ENCODE results near the gene TKT.
"Not testable (repeated sequence)": the region's sequence is repeated elsewhere in the genome, so short reads cannot be mapped to it uniquely, and the experiment has no call there.

Gene TKT, protein sequence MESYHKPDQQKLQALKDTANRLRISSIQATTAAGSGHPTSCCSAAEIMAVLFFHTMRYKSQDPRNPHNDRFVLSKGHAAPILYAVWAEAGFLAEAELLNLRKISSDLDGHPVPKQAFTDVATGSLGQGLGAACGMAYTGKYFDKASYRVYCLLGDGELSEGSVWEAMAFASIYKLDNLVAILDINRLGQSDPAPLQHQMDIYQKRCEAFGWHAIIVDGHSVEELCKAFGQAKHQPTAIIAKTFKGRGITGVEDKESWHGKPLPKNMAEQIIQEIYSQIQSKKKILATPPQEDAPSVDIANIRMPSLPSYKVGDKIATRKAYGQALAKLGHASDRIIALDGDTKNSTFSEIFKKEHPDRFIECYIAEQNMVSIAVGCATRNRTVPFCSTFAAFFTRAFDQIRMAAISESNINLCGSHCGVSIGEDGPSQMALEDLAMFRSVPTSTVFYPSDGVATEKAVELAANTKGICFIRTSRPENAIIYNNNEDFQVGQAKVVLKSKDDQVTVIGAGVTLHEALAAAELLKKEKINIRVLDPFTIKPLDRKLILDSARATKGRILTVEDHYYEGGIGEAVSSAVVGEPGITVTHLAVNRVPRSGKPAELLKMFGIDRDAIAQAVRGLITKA

GRCh38 chr3:53255775-53256703 is at the start of gene TKT:
Gene TKT, minus strand, starts transcription at chr3:53256022. Its CDS starts 80 bp downstream, at chr3:53255942.
- DNase-seq (ENCODE audit: low spot score): peak; percentile 90

- DNase-seq (ENCODE audit: low spot score): no peak
These were observed 48.1 kb upstream of the TKT start for GRCh38 chr3:53303957-53304356.

DNA sequence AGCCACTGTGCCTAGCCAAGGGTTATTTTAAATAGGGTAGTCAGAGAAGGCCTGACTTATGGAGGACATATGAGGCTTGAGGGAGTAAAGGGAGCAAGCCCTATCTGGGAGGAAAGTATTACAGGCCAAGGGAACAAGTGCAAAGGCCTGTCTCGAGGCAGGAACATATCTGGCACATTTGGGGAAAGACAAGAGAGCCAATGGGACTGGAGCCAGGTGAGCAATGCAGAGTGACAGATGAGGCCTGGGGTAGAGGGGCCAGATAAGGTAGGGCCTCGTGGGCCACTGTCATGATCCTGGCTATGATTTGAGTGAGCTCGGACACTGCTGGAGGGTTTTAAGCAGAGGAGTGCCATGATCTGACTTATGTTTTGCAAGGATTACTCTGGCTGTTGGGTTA is 47.7 kb upstream of the TKT start:
- no peak for DNase-seq (ENCODE audit: low spot score)

- no peak for DNase-seq (ENCODE audit: low spot score)
These were observed 45.0 kb upstream of the TKT start for GRCh38 chr3:53300826-53301225.

DNA sequence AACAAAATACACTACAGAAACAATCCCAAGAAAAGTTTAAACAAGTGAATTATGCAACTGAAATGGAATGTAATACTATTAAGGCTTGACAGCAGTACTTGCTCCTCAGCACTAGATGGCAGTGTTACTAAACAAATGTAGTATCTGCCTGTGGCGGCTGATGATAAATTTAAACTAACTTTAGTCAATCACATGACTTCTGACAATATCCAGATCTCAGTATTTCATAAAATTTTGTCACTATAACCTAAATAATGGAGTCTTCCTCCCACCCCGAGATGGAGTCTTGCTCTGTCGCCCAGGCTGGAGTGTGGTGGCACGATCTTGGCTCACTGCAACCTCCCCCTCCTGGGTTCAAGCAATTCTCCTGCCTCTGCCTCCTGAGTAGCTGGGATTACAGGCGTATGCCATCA is 43.8 kb upstream of the TKT start:
- peak; percentile 72 for DNase-seq (ENCODE audit: low spot score)

- DNase-seq (ENCODE audit: low spot score): no peak
These were observed 39.6 kb upstream of the TKT start for GRCh38 chr3:53295410-53295809.

DNA sequence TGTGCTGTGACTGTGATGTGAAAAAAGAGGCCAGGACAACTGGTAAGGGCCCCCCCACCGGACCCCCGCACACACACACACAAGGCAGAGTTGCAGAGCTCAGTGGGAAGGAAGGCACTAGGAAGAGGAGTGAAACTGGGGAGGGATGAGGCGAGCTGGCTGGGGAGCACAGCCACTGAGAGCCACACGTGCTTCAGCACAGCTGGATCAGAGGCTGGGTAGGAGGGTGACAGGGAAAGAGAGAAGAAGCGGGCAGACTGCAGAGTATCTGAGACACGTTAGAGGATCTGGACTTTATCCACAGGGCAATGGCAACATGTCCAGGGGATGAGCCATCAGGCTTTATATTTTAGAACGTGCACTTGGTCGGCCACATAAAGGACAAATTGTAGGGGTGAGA is 38.0 kb upstream of the TKT start:
- no peak for DNase-seq (ENCODE audit: low spot score)

DNA sequence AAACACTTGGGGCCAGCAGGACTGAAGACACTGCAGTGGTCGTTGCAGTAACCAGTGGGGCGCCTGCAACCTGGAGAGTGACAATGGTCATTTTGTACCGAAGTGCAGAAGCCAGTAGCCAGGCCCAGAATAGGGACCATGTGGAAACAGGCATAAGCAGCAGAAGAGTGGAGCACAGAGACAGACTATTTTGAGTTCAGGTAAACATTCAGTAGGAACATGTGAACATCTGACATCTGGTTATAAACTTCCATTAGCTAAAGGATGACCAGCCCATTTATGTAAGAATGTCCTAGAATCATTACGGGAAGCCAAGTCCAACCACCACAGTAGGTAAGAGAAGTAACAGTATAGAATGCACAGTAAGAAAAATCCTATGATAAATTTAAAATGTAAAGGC is 32.4 kb upstream of the TKT start:
- no peak for DNase-seq (ENCODE audit: low spot score)

- DNase-seq (ENCODE audit: low spot score): no peak
These were observed 31.4 kb upstream of the TKT start for GRCh38 chr3:53287131-53287629.

DNA sequence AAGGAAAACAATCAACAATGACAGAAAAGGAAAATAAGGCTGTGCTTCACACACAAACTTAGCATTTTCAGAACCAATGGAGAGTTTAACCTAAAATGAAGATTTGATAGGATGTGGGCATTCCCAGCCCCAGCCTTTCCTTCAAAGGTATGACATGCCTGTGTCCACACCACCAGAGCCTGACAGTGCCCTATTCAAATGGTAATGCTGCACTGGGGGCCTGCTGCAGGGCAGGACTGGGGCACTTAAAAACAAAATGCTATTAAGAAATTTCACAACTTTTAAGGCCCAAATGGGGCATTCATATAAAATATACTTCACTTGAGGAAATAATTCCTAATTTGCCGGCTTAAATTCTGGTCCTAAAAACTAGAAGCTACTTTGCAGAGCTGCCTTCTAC is 30.9 kb upstream of the TKT start:
- no peak for DNase-seq (ENCODE audit: low spot score)

DNA sequence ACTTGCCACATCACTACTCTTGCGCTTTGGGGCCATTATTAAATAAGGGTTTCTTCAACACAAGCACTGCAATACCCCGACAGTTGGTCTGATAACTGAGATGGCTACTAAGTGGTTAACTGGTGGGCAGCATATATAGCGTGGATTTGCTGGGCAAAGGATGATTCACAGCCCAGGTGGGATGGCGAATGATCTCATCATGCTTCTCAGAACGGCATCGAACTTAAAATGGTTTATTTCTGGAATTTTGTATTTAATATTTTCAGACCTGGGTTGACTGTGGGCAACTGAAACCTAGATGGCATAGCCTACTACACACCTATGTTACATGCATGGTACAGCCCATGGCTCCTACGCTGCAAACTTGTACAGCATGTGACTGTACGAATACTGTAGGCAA is 26.8 kb upstream of the TKT start:
- DNase-seq (ENCODE audit: low spot score): no peak

DNA sequence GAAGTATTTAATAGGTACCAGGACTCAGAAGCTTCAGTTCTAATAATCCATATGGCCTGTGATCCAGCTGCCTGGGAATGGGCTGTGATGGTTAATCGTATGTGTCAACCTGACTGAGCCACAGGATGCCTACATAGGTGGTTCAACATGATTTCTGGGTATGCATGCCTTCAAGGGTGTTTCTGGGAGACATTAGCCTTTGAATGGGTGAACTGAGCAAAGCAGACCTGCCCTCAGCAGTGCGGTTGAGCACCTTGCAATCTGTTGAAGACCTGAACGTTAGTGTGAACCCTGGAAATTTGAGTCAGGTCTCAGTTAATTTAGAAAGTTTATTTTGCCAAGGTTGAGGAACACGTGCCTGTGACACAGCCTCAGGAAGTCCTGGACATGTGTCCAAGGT is 22.8 kb upstream of the TKT start:
- no peak for DNase-seq (ENCODE audit: low spot score)

DNA sequence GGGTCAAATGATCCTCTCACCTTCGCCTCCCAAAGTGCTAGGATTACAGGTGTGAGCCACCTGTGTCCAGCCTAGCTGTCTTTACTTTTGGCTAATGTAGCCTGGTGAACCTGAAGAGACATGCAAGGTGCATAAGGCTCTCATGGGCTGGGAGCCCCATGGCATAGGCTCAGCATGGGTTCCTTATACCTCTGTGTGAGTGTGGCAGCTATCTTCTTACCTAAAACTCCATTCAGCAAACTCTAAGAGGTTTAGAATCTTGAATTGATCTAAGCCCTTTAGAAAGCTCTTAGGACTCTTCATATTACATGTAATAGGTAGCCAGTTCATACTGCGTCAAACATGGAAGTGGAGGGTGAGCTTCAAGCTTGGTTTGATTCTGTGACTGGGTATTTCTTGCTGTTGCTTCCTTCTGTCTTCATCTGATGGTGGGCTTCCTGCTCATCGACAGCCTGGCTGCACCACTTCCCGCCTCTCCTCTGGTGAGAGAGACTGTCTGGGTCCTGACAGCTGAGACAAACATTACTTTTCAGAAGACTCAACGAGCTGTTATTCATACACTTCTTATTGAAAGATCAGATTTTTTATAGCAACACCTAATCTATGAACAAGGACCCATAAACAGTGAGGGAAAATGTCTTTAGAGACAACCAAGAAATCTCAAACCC is 19.2 kb upstream of the TKT start:
- no peak for DNase-seq (ENCODE audit: low spot score)

GRCh38 chr3:53273146-53273670 is 17.4 kb upstream of the TKT start:
- DNase-seq (ENCODE audit: low spot score): no peak

DNA sequence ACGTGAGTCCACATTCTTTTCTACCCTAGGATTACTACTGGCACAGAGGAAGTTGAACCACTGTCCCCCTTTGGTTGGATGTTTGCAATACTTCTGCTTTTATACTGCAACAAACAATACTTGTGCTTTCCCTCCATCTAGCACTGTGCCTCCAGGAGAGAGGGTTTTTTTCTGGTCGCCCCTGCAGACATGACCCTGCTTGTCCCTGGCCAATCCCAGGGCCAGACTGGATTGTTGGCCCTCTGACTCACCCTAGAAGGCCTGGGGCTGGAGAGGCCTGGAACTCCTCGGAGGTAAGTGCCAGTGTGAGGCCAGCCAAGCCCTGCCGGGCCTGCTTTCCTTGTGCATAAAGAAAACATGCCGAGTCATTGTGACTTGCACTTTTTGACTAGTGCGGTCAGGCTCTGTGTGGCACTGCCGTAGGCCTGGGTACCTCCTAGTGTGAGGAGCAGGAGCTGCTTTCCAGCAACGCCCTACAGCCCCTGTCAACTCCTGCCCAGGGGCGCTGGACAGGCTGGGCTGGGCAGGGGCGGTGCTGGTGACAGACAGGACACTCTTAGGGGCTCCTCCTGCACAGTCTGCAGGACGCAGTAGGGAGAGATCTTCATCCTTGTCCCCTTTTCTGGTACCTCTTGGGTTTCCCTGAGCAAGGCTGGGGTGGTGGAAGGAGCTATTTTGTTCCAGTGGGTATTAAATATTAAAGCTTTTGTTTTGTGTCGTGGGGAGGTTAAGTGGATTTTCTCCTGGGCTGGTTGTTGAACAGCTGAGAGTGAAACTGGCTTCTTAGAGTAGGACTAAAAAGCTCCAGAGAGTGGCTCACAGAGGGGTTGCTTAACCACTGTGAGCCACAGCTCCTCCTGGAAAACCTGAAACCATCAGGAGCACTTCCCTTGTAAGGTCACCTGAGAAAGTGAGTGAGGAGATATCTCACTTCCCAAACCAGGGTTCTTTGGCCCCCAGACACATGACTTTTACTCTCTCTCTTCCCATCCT is 14.4 kb upstream of the TKT start:
- peak; percentile 99 for DNase-seq (ENCODE audit: low spot score)

DNA sequence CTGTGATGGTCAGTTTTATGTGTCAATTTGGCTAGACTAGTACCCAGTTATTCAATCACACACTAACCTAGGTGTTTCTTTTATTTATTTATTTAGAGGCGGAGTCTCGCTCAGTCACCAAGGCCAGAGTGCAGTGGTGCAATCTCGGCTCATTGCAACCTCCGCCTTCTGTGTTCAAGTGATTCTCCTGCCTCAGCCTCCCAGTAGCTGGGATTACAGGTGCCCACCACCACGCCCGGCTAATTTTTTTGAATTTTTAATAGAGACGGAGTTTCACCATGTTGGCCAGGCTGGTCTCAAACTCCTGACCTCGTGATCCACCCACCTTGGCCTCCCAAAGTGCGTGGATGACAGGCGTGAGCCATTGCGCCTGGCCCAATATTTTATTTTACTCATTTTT is 13.4 kb upstream of the TKT start:
- DNase-seq (ENCODE audit: low spot score): not testable (repeated sequence)

DNA sequence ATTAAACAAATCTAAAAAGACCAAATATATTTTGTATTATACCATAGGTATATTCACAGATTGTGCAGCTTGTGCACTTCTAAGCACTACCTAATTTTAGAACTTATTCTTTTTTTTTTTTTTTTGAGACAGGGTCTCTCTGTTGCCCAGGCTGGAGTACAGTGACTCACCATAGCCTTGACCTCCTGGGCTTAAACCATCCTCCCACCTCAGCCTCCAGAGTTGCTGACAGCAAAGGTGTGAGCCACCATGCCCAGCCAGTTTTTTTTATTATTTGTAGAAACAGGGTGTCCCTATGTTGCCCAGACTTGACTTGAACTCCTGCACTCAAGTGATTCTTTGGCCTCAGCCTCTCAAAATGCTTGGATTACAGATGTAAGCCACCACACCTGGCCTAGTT is 11.9 kb upstream of the TKT start:
- DNase-seq (ENCODE audit: low spot score): no peak

DNA sequence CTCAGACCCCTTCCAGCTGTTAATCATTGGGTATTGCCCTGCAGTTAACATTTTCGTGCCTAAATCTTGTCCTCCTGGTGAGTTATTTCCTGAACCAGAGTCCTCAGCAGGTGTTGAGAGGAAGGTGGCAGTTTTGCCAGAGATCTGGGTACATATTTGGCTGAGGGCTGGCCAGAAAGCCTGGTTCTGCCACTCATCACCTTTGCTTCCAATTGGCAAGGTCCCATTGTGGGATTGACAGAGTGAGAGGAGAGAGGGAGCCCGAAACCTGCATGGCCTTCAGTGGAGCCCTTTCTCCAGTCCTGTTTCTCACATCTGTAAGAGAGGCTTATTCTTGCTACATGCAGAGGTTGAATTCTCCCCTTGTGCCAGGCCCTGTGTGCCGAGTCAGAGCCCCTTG is 8.9 kb upstream of the TKT start:
- no peak for DNase-seq (ENCODE audit: low spot score)

DNA sequence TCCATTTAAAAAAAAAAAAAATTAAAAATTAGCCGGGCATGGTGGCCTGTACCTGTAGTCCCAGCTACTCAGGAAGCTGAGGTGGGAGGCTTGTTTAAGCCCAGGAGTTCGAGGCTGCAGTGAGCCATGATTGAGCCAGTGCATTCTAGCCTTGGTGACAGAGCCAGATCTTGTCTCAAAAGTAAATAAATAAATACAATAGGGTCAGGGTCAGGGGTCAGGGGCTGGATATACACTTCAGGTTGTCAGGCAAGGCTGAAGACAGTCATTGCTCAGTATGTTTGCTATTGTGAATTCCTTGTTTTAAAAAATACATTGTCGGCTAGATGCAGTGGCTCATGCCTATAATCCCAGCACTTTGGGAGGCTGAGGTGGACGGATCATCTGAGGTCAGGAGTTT is 8.1 kb upstream of the TKT start:
- no peak for DNase-seq (ENCODE audit: low spot score)

DNA sequence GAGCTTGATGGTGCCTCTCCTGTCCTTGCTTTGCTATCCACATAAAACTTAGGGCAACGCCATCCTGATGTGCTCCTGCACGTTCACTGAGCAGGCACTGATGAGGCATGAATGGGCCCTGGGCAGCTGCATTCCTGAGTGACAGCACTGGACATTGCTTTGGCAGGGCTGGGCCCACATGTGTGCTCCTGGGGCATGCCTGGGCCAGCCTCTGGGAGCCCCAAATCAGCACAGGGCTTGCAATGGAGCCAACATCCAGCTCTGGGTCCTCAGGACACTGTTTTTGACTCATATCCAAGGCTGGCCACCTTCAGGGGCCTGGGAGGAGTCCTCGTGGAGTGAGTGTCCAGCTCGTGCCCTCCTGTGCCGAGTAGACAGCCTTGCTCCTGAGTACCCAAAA is 5.9 kb upstream of the TKT start:
- no peak for DNase-seq (ENCODE audit: low spot score)

Data from hematopoietic multipotent progenitor cell treated with erythropoietin and hydrocortisone succinate and interleukin-3 and kit ligand, for 17 days (in vitro differentiated cells).